Breast epithelium (tissue), 3 donors: ENCODE data around the gene PRR7.

Source experiments
- CTCF ChIP-seq, 3 donors: fragments of 450-650 bp; IDR thresholded peaks; one replicate each; pipeline ENCODE4 v1.5.1; 2016 to 2017; ENCODE audit warnings: antibody characterized with exemption in 3 of 3, mild to moderate bottlenecking in 3 of 3, moderate library complexity in 3 of 3
- POLR2A ChIP-seq: fragments of 450-650 bp; IDR thresholded peaks from one replicate; pipeline ENCODE4 v1.6.1; 2016; ENCODE audit warnings: antibody characterized with exemption, mild to moderate bottlenecking, moderate library complexity
- POLR2AphosphoS5 ChIP-seq, 3 donors: sonication (generic); formaldehyde crosslinking; IDR thresholded peaks; one replicate each; pipeline ENCODE4 v1.6.1; 2017; ENCODE audit warnings: antibody characterized with exemption in 3 of 3

GRCh38 chr5:177423671-177424070 is 22.9 kb upstream of the PRR7 start:
- no peak for TF ChIP-seq CTCF (IDR thresholded peaks at IDR 0.05)
- no peak for TF ChIP-seq POLR2AphosphoS5 (IDR thresholded peaks at IDR 0.05)
- TF ChIP-seq POLR2A: no peak
